Hypothalamus (tissue), 51 donors: Measurements from ENCODE around the gene LRRC23.

Experiments used
- DNase-seq, 51 donors: peaks; one replicate each; lab custom pipeline; 2025; lab: John Stamatoyannopoulos, UW

Gene LRRC23

DNA sequence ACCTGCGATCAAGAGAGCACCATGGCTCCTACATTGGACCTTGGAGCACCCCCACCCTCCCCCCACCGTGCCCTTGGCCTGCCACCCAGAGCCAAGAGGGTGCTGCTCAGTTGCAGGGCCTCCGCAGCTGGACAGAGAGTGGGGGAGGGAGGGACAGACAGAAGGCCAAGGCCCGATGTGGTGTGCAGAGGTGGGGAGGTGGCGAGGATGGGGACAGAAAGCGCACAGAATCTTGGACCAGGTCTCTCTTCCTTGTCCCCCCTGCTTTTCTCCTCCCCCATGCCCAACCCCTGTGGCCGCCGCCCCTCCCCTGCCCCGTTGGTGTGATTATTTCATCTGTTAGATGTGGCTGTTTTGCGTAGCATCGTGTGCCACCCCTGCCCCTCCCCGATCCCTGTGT lies 37.2 kb downstream of the LRRC23 start:
- DNase-seq, result no peak

DNA sequence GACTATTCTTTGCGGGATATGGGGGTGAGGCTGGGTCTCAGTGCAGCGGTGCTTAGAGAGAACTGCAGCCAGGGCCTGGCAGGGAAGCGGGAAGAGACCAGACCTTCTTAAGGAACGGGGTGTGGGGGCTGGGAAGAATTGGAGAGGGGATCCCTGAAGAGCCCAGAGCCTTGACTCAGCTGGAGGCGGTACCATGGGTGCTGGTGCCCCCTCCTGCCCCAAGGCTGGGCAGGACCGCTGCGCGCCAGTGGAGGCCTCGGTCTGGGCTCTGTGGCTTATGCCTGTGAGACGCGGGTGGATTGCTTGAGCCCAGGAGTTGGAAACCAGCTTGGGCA lies 37.7 kb downstream of the LRRC23 start:
- peak in 1 of 51 donors; percentile 42 for DNase-seq

DNA sequence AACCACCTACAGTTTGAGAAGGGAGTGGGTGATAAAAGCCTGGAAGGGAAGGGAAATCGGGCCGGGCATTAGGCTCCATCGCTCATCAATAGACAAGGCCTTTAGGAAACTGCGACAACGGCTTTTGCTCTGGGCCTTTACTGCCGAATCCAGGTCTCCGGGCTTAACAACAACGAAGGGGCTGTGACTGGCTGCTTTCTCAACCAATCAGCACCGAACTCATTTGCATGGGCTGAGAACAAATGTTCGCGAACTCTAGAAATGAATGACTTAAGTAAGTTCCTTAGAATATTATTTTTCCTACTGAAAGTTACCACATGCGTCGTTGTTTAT lies 38.7 kb downstream of the LRRC23 start:
- peak in 47 of 51 donors; percentile 17 to 94 (median 69) for DNase-seq

DNA sequence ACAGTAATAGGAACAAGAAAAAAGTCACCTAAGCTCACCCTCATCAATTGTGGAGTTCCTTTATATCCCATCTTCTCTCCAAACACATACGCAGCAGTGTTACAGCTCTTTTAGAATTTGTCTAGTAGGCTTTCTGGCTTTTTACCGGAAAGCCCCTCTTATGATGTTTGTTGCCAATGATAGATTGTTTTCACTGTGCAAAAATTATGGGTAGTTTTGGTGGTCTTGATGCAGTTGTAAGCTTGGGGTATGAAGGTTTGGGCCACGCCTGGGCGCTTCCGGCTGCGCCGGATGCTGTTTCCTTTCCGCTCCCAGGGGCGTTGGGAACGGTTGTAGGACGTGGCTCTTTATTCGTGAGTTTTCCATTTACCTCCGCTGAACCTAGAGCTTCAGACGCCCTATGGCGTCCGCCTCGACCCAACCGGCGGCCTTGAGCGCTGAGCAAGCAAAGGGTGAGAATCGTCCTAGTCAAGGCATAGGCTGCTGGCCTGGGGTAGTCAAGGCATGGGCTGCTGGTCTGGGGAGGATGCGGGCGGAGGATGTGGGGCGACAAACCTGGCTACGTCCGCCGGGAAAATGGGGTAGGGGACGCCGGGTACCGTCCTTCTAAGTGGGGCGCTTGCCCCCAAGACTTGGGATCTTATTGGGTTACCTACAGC lies 39.2 kb downstream of the LRRC23 start, which contains the start of the genes C12orf57 and RNU7-1:
Gene C12orf57 (plus strand): TSS at position 301 of the 659 bp plus-strand sequence. CDS start 100 bp downstream, at position 401.
Gene RNU7-1 (plus strand): TSS at position 95 of the 659 bp plus-strand sequence.
- DNase-seq, result peak in 42 of 51 donors; percentile 25 to 95 (median 58)

DNA sequence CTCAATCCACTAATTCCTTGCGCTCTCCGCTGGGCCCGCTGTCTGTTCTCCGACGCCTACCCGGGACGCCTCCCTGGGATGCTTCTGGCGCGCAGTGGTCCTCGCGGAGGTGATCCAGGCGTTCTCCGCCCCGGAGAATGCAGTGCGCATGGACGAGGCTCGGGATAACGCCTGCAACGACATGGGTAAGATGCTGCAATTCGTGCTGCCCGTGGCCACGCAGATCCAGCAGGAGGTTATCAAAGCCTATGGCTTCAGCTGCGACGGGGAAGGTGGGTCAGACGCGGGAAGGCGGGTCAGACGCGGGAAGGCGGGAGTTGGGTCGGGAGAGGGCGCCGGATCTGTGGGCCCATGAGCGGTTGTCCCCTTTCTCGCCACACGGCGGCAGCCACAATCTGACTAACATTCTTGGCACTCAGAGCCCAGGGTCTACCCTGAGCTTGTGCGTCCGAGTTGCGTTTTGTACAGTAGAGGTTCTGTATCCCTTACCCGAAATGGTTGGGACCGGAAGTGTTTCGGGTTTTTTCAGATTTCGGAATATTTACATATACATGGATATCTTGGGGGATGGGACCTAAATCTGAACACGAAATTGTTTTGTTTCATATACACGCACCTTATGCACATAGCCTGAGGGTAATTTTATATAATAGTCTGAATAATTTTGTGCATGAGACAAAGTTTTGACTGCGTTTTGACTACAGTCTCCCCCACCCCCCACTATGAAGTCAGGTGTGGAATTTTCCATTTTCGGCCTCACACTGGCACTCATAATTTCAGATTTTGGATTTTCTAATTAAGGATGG lies 40.0 kb downstream of the LRRC23 start:
- DNase-seq, result peak in 50 of 51 donors; percentile 39 to 93 (median 84)

DNA sequence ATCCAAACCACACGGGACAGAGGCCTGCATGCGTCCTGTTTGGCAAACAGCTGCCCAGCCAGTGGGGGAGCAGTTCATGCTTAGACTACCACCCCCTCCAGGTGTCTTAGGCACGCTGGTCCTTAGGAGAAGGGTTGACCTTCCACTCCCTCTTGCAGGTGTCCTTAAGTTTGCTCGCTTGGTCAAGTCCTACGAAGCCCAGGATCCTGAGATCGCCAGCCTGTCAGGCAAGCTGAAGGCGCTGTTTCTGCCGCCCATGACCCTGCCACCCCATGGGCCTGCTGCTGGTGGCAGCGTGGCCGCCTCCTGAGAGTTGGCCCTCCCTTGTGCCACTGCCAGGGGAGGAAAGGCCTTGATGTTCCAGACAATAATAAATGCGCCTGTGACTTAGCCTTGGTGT lies 41.0 kb downstream of the LRRC23 start:
- no peak for DNase-seq

DNA sequence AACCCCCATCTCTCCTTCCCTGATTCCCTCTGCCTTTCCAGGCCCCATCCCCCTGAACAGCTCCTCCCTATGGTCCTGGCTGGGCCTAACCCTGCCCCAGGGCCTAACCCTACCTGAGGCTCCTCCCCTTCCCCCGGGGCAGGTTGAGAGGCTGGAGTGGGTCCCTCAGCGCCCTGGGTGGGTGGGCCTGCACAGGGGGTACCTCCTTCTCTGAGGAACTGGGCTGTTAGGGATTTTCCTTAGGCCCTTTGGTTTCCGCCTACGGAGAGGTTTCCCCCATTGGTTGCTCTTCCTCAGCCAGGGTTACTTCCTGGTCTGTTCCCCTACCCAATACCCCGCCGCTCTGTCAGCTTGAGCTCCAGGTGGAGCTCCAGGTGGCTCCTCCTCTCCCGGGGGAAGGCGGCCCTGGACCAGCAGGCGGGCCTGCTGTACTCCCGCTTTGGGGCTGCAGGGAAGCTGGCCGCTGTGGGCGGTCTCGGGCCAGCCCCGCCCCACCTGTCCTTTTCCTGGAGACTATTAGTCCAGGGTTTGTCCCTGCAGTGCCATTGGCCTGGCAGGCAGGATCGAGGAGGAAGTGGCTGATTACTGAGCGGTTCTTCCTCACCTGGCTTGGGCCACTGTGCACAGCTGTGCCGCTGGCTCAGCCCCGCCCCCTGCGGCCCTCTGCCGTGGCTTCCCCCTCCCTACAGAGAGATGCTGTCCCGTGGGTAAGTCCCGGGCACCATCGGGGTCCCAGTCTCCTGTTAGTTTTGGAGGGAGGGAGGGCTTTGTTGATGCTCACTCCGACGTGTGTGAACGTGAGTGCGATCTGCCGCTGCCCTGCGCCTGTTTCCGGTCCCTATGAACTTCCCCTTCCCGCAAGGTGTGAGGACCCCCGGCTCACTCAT lies 41.7 kb downstream of the LRRC23 start:
- peak in 1 of 51 donors; percentile 24 for DNase-seq

DNA sequence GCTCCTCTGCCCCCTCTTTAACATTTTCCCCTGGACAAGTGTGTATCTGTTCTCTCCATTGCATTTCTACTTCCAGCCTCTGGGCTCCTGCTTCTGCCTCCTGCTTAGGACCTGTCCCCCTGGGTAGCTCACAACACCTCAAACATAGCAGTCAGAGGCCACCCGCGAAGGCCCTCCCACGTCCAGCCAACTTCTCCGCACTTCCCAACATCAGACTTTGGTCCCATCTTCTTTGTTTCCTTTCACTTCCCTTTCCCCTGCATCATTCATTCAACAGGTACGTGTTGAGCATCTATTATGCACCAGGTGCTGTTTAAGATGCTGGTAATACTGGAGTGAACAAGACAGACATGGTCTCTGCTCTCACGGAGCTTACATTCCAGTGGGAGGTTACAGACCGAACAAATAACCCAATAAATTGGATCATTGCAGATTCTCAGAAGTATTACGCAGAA lies 42.3 kb downstream of the LRRC23 start:
- DNase-seq, result no peak

DNA sequence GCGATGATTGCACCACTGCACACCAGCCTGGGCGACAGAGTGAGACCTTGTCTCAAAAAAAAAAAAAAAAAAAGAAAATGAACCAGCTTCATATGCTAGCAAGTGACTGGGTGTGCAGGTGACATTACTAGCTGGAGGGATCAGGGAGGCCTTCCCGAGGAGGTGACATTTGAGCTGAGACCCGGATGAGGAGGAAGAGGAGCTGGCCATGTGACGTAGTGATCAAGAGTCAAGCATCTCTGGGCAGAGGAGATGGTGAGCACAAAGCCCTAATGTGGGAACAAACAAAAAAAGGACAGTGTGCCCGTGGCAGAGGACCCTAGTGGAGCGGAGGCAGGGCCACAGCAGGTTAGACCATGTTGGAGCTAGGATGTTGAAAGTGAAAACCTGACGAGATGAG lies 43.0 kb downstream of the LRRC23 start:
- DNase-seq, result no peak

DNA sequence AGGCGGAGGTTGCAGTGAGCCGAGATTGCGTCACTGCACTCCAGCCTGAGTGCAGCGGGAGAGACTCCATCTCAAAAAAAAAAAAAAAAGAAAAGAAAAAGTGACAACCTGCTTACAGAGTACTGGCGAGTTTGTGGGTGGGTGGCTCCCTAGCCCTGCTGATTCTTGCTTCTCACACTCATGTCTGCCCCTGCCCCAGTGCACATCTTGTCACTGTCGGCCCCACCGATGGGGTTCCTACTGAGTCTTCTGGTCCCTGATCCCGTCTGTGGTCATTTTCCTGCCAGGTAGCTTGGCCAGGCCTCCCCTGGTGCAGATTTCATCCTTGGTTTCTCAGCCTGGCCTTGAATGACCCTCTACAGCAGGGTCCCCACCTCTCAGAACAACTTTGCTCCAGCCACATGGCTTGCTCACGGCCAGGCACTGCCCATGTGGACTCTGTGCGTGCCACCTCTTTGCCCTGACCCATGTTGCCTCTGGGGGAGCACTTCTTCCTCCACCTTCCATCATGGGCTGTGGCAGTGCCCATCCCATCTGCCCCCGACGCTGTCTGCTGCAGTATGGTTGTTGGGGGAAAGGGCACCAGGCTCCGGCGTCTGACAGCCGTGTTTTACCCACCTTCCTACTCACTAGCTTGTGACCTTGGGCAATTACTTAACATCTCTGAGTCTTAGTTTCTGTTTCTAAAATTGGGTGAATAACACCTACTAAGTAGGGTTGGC lies 44.4 kb downstream of the LRRC23 start:
- no peak for DNase-seq

DNA sequence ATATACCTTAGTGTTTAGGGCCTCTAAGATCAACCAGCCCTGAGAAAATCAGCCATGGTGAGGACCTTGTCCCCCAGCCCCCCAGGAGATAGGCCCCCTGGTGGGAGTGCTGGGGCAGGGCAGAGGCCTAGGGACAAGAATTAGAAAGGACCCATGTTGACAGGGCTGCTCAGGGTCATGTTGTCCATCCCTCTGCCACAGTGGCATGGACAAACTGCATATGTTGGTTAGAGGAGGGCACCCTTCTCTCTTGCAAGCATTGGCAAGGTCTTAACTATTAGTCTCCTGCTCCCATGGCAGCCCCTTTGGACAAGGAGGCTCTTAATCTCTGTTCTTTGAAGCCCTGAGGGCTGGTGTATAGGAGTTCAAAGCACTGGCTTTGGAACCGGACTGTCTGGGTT lies 45.8 kb downstream of the LRRC23 start:
- DNase-seq, result no peak

DNA sequence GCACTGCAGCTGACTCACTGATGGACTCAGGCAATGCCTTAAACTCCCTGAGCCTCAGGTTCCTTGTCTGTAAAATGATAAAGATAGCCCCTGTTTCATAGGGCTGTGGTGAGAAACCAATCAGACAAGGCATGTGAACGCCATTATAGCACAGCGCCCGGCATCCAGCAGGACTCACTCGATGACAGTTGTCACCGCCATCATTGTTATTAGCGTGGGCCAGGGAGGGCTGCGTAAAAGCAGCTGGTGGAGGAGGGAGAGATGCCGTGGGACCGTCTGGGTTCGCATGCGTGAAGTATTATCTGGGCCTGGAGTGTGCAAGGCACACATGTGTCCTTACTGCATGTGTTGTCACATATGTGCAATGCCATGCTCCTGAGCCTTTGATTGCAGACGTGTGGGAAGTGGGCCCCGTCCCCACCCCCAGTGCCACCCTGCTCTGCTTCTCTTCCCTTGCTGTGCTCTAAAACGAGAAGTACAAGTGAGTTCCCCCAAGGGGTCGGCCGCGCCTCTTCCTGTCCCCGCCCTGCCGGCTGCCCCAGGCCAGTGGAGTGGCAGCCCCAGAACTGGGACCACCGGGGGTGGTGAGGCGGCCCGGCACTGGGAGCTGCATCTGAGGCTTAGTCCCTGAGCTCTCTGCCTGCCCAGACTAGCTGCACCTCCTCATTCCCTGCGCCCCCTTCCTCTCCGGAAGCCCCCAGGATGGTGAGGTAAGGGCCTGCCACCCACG lies 46.4 kb downstream of the LRRC23 start, which contains the start of gene PTPN6:
Gene PTPN6 (plus strand): TSS at position 546 of the 730 bp plus-strand sequence. CDS start 157 bp downstream, at position 703.
- DNase-seq, result peak in 10 of 51 donors; percentile 21 to 36 (median 26)

DNA sequence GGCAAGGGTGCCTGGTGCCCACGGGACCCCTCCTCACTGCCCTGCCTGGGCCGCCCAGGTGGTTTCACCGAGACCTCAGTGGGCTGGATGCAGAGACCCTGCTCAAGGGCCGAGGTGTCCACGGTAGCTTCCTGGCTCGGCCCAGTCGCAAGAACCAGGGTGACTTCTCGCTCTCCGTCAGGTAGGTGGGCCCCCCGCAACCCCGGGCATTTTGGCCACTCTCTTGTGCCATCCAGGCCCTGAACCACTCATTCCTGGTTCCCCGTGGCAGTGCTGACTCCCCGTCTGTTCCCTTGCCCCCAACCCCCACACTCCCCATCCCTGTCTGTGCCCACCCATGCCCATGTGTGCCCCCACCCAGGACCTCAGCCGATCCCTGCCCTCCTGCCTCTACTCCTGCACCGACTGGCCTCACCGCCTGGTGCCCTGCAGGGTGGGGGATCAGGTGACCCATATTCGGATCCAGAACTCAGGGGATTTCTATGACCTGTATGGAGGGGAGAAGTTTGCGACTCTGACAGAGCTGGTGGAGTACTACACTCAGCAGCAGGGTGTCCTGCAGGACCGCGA lies 47.0 kb downstream of the LRRC23 start:
- no peak for DNase-seq

DNA sequence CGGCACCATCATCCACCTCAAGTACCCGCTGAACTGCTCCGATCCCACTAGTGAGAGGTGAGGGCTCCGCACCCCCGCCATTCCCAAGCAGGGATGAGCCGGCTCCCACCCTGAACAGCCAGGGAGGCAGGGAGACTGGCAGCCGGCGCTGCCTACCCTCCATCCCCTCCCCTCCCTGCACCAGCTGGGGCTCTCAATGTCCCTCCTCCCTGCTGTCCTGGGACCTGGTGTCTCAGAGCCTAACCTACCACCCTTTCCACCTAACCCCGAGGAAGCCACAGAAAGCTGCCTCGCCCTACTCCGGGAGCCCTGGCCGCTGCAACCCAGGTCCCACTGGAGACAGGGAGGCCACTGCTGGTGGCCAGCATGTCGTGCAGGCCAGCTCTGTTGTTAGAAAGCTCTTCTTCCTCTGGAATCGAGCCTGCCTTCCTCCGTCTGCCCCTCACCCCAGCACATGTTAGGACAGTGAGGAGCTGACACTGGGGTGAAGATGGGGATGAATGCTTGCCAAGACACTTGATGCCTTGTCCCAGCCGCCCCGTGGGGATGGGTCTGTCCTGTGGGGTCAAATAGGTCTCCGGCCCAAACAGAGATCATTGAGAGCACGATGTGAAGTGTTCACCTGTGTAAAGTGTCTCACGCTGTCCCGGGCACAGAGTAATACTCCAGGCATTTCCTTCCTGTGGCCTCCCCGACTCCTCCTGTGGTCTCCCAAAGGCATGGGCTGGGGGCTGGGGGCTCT lies 47.7 kb downstream of the LRRC23 start:
- no peak for DNase-seq

DNA sequence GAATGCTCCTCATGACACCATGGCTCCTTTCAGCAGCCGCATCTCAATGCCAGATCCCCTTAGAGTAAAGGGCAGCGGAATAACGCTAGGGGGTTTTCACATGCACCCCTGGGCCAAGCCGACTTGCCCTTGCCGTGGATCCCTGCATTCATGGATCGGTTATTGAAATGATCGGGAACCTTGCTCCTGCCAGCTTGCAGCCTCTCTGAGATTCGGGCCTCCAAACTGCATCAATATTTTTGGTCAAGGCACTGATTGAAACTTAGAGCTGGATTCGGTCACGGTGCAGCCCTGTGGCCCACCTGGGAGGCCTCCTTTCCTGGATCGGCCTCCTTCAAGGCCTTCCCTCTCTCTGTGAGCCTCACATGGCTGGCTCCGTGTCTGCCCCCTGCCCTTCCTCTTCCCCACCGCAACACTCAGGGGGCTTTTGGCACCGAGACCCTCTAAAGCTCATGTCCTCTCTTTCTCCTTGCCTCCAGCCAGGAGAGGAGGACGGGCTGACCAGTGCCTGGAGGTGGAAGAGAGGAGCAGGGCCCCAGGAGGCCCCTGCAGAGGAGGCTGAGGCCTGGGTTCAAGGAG lies 48.3 kb downstream of the LRRC23 start:
- DNase-seq, result no peak

DNA sequence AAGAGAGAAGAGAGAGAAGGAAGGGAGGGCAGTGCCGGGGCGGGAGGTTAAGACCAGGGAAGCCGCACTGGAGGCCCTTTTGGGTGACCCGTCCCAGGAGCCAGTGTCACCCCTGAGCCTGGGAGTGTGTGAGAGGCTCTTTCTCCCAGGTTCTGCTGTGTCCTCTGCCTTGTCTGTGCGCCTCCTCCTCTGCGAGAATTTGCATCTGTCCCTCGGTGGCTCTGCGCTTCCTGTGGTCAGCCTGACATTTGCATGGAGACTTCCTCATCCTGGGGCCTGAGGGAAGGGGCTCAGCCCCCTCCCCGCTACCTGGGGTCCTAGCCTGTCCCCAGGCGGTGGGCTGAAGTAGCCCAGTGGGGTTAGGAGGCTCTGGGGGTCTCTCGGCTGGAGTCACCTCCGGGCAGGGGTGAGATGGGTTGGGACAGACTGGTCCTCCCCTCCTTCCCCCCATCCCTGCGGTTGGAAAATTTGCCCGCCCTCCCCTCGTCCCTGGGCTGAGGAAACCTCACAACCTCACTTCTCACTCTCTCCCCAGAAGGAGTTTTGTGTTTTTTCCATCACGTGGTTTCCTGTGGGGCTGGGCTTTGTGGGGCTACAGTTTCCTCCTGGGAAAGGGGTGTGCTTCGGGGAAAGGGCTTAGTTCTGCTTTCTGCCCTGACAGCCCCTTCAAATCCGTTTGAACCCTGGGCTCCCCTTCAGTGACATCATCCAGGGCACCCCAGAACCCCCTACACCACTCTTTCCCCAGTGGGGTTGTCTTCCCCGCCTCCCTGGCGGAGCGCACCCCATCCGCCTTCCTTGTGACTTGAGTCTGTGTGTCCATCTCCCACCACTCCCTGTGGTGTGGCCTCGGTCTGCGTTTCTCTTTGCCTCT lies 49.1 kb downstream of the LRRC23 start:
- peak in 19 of 51 donors; percentile 14 to 49 (median 32) for DNase-seq
